MM.1S (cell line): ENCODE measurements around the gene SLC19A2.

Source experiments
- DNase-seq: peaks from one replicate; pipeline ENCODE4 v3.0.0-alpha.2; 2015
- H2AFZ ChIP-seq: fragments of 300-600 bp; sonication (generic); 2 replicates; pipeline ENCODE4 v1.6.0; 2016; ENCODE audit warnings: antibody characterized with exemption, low read length
- H3F3A ChIP-seq: fragments of 300-600 bp; sonication (generic); 2 replicates; pipeline ENCODE4 v1.6.1; 2016; ENCODE audit warnings: mild to moderate bottlenecking, antibody characterized with exemption, low read length, moderate library complexity, mixed read lengths; ENCODE audit not compliant: insufficient read depth
- H3K27ac ChIP-seq: fragments of 300-600 bp; sonication (generic); 2 replicates; pipeline ENCODE4 v1.5.1; 2016; ENCODE audit warnings: mild to moderate bottlenecking, low read length
- H3K27me3 ChIP-seq: fragments of 300-600 bp; sonication (generic); replicated peaks from 2 replicates; pipeline ENCODE4 v1.6.0; 2016; ENCODE audit warnings: low read length; ENCODE audit not compliant: insufficient read depth
- H3K36me3 ChIP-seq: fragments of 300-600 bp; sonication (generic); replicated peaks from 2 replicates; pipeline ENCODE4 v1.6.1; 2016; ENCODE audit warnings: mild to moderate bottlenecking, low read length, mixed read lengths; ENCODE audit not compliant: insufficient read depth
- H3K4me1 ChIP-seq: fragments of 300-600 bp; sonication (generic); 2 replicates; pipeline ENCODE4 v1.6.1; 2016; ENCODE audit warnings: low read length, mixed read lengths
- H3K4me2 ChIP-seq: fragments of 300-600 bp; sonication (generic); 2 replicates; pipeline ENCODE4 v1.6.0; 2016; ENCODE audit warnings: low read depth, low read length
- H3K4me3 ChIP-seq: fragments of 300-600 bp; sonication (generic); 2 replicates; pipeline ENCODE4 v1.5.1; 2016; ENCODE audit warnings: low read length, mixed read lengths
- H3K79me2 ChIP-seq: fragments of 300-600 bp; sonication (generic); 2 replicates; pipeline ENCODE4 v1.6.1; 2016; ENCODE audit warnings: mixed run types, low read length, mixed read lengths
- H3K9ac ChIP-seq: fragments of 300-600 bp; sonication (generic); 2 replicates; pipeline ENCODE4 v1.6.1; 2016; ENCODE audit warnings: low read length, mixed read lengths
- H3K9me2 ChIP-seq: fragments of 300-600 bp; sonication (generic); replicated peaks from 2 replicates; pipeline ENCODE4 v1.6.1; 2016; ENCODE audit warnings: mild to moderate bottlenecking, low read length, mixed read lengths; ENCODE audit not compliant: insufficient read depth
- H3K9me3 ChIP-seq: fragments of 300-600 bp; sonication (generic); replicated peaks from 2 replicates; pipeline ENCODE4 v1.6.1; 2016; ENCODE audit warnings: mild to moderate bottlenecking, low read length, mixed read lengths; ENCODE audit not compliant: insufficient read depth
- H4K20me1 ChIP-seq: fragments of 300-600 bp; sonication (generic); 2 replicates; pipeline ENCODE4 v1.6.1; 2016; ENCODE audit warnings: mild to moderate bottlenecking, low read length, moderate library complexity, mixed read lengths; ENCODE audit not compliant: insufficient read depth
- CTCF ChIP-seq: fragments of 300-600 bp; sonication (generic); IDR thresholded peaks from 2 replicates; pipeline ENCODE4 v1.5.1; 2016; ENCODE audit warnings: antibody characterized with exemption, low read length, mixed read lengths
- EZH2 ChIP-seq: fragments of 300-600 bp; sonication (generic); optimal IDR thresholded peaks from 2 replicates; pipeline ENCODE3; 2017; ENCODE audit warnings: low read depth, mild to moderate bottlenecking, antibody characterized with exemption, low read length, mixed read lengths
- EZH2phosphoT487 ChIP-seq: fragments of 300-600 bp; sonication (generic); IDR thresholded peaks from 2 replicates; pipeline ENCODE4 v1.6.1; 2018; ENCODE audit warnings: antibody characterized with exemption, low read length

The SLC19A2 gene

GRCh38 chr1:169414952-169415351 is 70.8 kb downstream of the SLC19A2 start:
- Histone ChIP-seq H3K9me2 (no peaks in the 10 kb centered on the region), H3K27ac (no peak overlapping the region), H4K20me1 (no peaks in the 10 kb centered on the region), H3K79me2 (no peaks in the 10 kb centered on the region), H3K4me1 (no peaks in the 10 kb centered on the region), H3K27me3 (no peaks in the 10 kb centered on the region), H3K36me3 (no peaks in the 10 kb centered on the region), H3K4me2 (no peak overlapping the region), H2AFZ (no peak overlapping the region), H3K9ac (no peak overlapping the region), H3K4me3 (no peak overlapping the region), H3K9me3 (no peaks in the 10 kb centered on the region), H3F3A (no peaks in the 10 kb centered on the region)
- no peak for TF ChIP-seq EZH2
- TF ChIP-seq EZH2phosphoT487 = no peak
- no peak for TF ChIP-seq CTCF
- DNase-seq = no peak
